GM12875 (cell line): ENCODE data around the gene UBASH3B.
A peak's percentile ranks its signal among the peaks of the same experiment; 100 is the strongest.

Experiments used
- H3K4me3 ChIP-seq: one replicate; pipeline ENCODE4 v1.5.1; 2011; ENCODE audit warnings: low read depth, low read length, control low read depth
- TF ChIP-seq, protein P1 (sequence below): IDR thresholded peaks from 2 replicates; pipeline ENCODE4 v1.5.1; 2011; ENCODE audit warnings: low read depth, mild to moderate bottlenecking, control low read depth, inconsistent platforms, low read length, moderate library complexity, borderline replicate concordance; ENCODE audit not compliant: insufficient read depth

The UBASH3B gene

DNA sequence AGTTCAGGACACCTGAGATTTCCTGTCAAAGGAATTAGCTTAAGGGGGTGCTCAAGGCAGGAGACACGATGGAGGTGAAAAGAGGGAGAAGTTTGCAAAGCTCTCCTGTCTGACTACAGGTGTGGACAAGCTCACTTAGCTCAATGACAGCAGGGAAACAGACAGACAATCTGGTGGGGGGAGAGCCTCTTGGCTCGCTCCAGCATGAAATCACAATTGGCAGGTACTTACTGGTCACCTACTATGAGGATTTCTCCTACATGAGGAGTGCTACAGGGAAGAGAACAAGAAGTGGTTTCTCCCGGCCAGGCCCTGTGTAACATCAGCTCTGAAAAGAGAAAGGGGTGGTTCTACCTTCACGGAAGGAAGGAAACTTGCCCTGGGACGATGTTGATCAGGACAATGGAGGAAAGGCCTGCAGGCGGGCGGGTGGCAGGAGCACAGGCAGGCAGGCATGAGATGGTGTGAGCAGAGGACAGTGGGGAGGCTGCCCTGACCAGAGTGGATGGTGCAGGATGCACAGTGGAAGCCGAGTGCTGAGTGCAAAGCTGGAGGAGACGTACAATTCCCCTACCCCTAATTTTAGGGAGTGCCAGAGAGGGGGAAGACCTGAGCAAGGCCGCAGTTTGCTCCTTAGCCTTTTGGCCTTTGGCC lies 124.9 kb downstream of the UBASH3B start:
- H3K4me3 ChIP-seq, result no peak overlapping the region
- TF ChIP-seq, protein P1, sequence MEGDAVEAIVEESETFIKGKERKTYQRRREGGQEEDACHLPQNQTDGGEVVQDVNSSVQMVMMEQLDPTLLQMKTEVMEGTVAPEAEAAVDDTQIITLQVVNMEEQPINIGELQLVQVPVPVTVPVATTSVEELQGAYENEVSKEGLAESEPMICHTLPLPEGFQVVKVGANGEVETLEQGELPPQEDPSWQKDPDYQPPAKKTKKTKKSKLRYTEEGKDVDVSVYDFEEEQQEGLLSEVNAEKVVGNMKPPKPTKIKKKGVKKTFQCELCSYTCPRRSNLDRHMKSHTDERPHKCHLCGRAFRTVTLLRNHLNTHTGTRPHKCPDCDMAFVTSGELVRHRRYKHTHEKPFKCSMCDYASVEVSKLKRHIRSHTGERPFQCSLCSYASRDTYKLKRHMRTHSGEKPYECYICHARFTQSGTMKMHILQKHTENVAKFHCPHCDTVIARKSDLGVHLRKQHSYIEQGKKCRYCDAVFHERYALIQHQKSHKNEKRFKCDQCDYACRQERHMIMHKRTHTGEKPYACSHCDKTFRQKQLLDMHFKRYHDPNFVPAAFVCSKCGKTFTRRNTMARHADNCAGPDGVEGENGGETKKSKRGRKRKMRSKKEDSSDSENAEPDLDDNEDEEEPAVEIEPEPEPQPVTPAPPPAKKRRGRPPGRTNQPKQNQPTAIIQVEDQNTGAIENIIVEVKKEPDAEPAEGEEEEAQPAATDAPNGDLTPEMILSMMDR, result no peak

DNA sequence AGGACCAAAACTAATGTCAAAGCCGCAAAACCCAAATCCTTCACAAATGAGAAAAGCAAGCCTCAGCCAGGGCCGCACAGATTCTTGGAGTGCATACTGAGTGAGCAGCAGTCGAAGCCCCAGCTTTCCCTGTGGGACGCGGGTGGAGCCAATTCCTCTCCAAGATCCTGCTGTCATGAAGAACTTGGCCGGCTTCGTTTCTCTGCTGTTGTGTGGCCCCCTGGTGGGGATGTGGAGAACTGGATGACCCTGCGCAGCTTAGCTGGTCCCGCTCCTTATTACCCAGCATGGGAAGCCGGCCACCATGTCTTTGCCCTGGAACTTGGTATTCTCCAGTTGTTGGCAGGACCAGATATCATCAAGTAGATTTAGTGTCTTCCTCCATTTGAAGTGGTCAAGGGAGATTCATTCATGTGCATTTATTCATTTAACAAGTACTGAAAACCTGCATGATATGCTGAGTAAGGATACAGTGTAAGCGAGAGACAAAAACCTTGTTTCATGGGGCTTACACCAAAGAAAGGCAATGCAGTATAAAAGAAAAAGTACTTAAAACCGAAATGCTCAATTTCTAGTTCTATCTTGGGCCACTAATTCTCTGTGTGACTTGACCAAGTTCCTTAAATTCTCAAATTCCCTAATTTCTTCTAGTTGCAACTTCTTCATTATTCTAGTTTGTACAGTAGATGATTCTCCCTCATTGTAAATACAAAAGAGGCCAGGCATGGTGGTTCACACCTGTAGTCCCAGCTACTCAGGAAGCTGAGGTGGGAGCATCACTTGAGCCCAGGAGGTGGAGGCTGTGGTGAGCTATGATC lies 126.1 kb downstream of the UBASH3B start:
- H3K4me3 ChIP-seq, result no peak overlapping the region
- TF ChIP-seq, protein P1, result peak; percentile 90

GRCh38 chr11:122782222-122782621 lies 126.7 kb downstream of the UBASH3B start:
- TF ChIP-seq, protein P1, result no peak
- H3K4me3 ChIP-seq, result no peak overlapping the region

- TF ChIP-seq, protein P1, result no peak
- no peak overlapping the region for H3K4me3 ChIP-seq
Measured at GRCh38 chr11:122784325-122784955, 128.9 kb downstream of the UBASH3B start.

DNA sequence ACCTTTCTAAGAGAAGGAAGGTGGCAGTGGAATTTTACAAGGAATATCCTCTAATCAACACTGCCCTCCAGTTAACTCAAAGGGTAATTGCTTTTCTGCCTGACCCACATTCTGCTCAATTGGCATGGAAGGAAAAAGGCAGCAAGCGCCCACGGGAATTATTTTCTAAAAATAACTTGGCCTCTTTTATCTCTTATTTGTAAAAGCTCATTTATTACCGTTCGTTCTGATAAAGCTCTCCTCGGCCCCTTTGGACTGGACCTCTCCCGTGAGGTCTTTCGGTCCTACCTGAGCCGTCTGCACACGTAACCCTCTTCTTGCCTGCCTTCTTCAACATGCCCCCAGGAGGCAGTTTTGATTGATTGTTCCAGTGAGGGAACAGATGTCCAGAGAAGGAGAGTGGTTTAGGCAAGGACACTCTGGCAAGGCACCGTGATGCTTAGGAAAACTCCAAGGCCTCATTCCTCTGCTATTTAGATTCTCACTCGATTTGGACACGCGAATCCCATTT lies 129.6 kb downstream of the UBASH3B start:
- TF ChIP-seq, protein P1, result no peak
- no peak overlapping the region for H3K4me3 ChIP-seq

- TF ChIP-seq, protein P1, result no peak
- H3K4me3 ChIP-seq, result no peak overlapping the region
Measured at GRCh38 chr11:122786896-122787295, 131.4 kb downstream of the UBASH3B start.
